Gastrocnemius medialis (tissue), 4 donors: ENCODE results near the gene RBBP8NL.

ENCODE experiments used
- CTCF ChIP-seq, 5 experiments: fragments of 450-650 bp in 3 of 5; fragments of 200-600 bp in 2 of 5; sonication (generic) in 2 of 5; IDR thresholded peaks in 4 of 5; conservative IDR thresholded peaks in 1 of 5; 1 replicate in 4 of 5; 2 replicates in 1 of 5; pipeline ENCODE4 v1.5.1; 2016 to 2019; ENCODE audit warnings: antibody characterized with exemption in 5 of 5, mild to moderate bottlenecking in 3 of 5, moderate library complexity in 3 of 5
- POLR2A ChIP-seq, 2 donors: fragments of 450-650 bp; IDR thresholded peaks; one replicate each; pipeline ENCODE4 v1.6.1; 2017; ENCODE audit warnings: antibody characterized with exemption in 2 of 2, mild to moderate bottlenecking in 2 of 2, moderate library complexity in 2 of 2

DNA sequence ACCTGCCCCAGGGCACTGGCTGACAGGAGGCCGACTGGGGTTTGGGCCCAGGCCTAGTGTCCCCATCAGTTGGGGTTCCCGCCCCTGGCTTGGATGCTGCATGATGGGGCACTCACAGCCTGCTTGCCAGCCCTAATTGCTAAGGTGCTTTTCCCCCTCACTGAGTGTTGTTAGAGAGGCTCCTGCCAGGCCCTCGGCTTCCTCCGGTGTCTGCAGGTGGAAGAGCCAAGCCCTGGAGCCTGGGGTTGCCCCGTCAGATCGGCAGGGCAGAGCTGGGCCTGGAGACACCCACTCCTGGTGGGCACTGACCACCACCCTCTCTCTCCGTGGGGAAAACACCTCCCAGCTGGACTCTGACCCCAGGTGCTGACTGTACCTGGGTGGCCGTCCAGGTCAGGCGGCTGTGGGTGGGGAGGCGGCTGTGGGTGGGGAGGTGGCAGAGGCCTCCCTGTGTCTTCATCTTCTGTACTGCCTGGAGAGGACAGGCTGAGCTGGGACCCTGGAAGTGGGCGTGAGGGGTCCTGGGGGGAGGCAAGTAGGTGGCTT is 14.2 kb downstream of the RBBP8NL start:
- TF ChIP-seq POLR2A (IDR thresholded peaks at IDR 0.05) (no peak), CTCF (IDR thresholded peaks at IDR 0.05 in 4 of 5, conservative IDR thresholded peaks at IDR 0.05 in 1 of 5) (no peak)
